Sigmoid colon (tissue), 7 donors: ENCODE data around the gene PIF1. TPM values are rescaled to one million over a fixed set of nuclear protein-coding genes. Genes with fewer than 3 reads are reported as not detected.

Source experiments
- DNase-seq: peaks from one replicate; pipeline ENCODE4 v3.0.0-alpha.2; 2019
- H3K27ac ChIP-seq, 4 donors: fragments of 200-600 bp; sonication (generic); one replicate each; pipeline ENCODE4 v1.5.1; 2016 to 2019; ENCODE audit warnings: mild to moderate bottlenecking in 1 of 4
- H3K27me3 ChIP-seq, 3 donors: fragments of 200-600 bp; sonication (generic); one replicate each; pipeline ENCODE4 v1.5.1; 2019; ENCODE audit warnings: mild to moderate bottlenecking in 1 of 3
- H3K36me3 ChIP-seq, 4 donors: fragments of 200-600 bp; sonication (generic); one replicate each; pipeline ENCODE4 v1.5.1; 2016 to 2019
- H3K4me1 ChIP-seq, 4 donors: fragments of 200-600 bp; sonication (generic); one replicate each; pipeline ENCODE4 v1.5.1; 2017 to 2019
- H3K4me3 ChIP-seq, 4 donors: fragments of 200-600 bp; sonication (generic); one replicate each; pipeline ENCODE4 v1.5.1; 2017 to 2019; ENCODE audit warnings: mild to moderate bottlenecking in 2 of 4, moderate library complexity in 1 of 4
- H3K9me3 ChIP-seq, 4 donors: fragments of 200-600 bp in 3 of 4; sonication (generic) in 3 of 4; one replicate each; pipeline versions ENCODE4 v1.5.1 to v1.6.1; 2013 to 2019
- CTCF ChIP-seq, 4 experiments: fragments of 450-650 bp in 3 of 4; fragments of 200-600 bp in 1 of 4; IDR thresholded peaks; one replicate each; pipeline ENCODE4 v1.5.1; 2016 to 2019; ENCODE audit warnings: antibody characterized with exemption in 4 of 4, mild to moderate bottlenecking in 3 of 4, moderate library complexity in 2 of 4
- EP300 ChIP-seq, 4 donors: sonication (generic); formaldehyde crosslinking; IDR thresholded peaks; one replicate each; pipeline ENCODE4 v1.6.1; 2017; ENCODE audit warnings: antibody characterized with exemption in 4 of 4
- POLR2A ChIP-seq, 2 donors: fragments of 450-650 bp; IDR thresholded peaks; one replicate each; pipeline ENCODE4 v1.6.1; 2016; ENCODE audit warnings: antibody characterized with exemption in 2 of 2, mild to moderate bottlenecking in 2 of 2, moderate library complexity in 2 of 2
- POLR2AphosphoS5 ChIP-seq, 4 donors: sonication (generic); formaldehyde crosslinking; IDR thresholded peaks; one replicate each; pipeline ENCODE4 v1.6.1; 2017; ENCODE audit warnings: antibody characterized with exemption in 4 of 4
- WGBS, 2 donors: extraction: QIAGEN DNeasy Blood & Tissue Kit; methylation state at CpG; one replicate each; pipeline ENCODE4 v1.1.7; 2013; 5-methylcytosine and 5-hydroxymethylcytosine counted together
- intact Hi-C: fragments of 100-400 bp; cut with DNase I; formaldehyde crosslinking; loops from one replicate; pipeline ENCODE4 v1.15.1; 2023
- polyA plus RNA-seq, 3 donors: library from polyadenylated mRNA; stranded (reverse); fragments of 200-250 nt; gene quantifications; one replicate each; pipeline ENCODE4 v1.2.3, GENCODE V29; 2013
- total RNA-seq, 4 donors: library from RNA; depleted of rRNA; stranded (reverse); fragments of >200 nt; gene quantifications; one replicate each; pipeline ENCODE4 v1.1.0, GENCODE V29; 2016
- donor health status: healthy with polysubstance abuse.
- donor health status: Bipolar disorder and iron deficiency.
- donor health status: healthy.

The PIF1 gene
- total and polyA plus RNA-seq, 7 donors = 0.69 to 12.9 (median 2.4) TPM

- peak overlapping the region; percentile 79 to 98 (median 87) for H3K27ac ChIP-seq
- TF ChIP-seq POLR2AphosphoS5 (IDR thresholded peaks at IDR 0.05) = no peak
- TF ChIP-seq CTCF (IDR thresholded peaks at IDR 0.05) = no peak
- TF ChIP-seq POLR2A (IDR thresholded peaks at IDR 0.05) = no peak
- TF ChIP-seq EP300 (IDR thresholded peaks at IDR 0.05) = no peak
- no peaks in the 10 kb centered on the region for H3K27me3 ChIP-seq
- intact Hi-C loops = no loop called here
- no peaks in the 10 kb centered on the region for H3K9me3 ChIP-seq
- H3K4me3 ChIP-seq = no peak overlapping the region
- peak; percentile 42 for DNase-seq
- peaks cover 0 to 96% (median 87%) of the 10 kb centered on the region in 4 donors for H3K4me1 ChIP-seq
- H3K36me3 ChIP-seq = peaks cover 5 to 47% (median 12%) of the 10 kb centered on the region in 4 donors
- 81 to 84% methylated on average over 7 of the region's 7 CpGs for WGBS, 2 donors
These were observed 29.9 kb upstream of the PIF1 start for GRCh38 chr15:64855205-64855975.

- 87 to 91% methylated on average over 3 of the region's 3 CpGs for WGBS, 2 donors
- peak; percentile 69 for DNase-seq
- H3K4me3 ChIP-seq = no peak overlapping the region
- no peaks in the 10 kb centered on the region for H3K27me3 ChIP-seq
- peaks cover 0 to 47% (median 6%) of the 10 kb centered on the region in 4 donors for H3K36me3 ChIP-seq
- no peak for TF ChIP-seq POLR2AphosphoS5 (IDR thresholded peaks at IDR 0.05)
- no peak for TF ChIP-seq POLR2A (IDR thresholded peaks at IDR 0.05)
- TF ChIP-seq EP300 (IDR thresholded peaks at IDR 0.05) = no peak
- no peak for TF ChIP-seq CTCF (IDR thresholded peaks at IDR 0.05)
- H3K9me3 ChIP-seq = no peaks in the 10 kb centered on the region
- intact Hi-C loops = no loop called here
- H3K4me1 ChIP-seq = peaks cover 0 to 99% (median 88%) of the 10 kb centered on the region in 4 donors
- H3K27ac ChIP-seq = peak overlapping the region; percentile 79 to 98 (median 87)
These were observed 29.1 kb upstream of the PIF1 start for GRCh38 chr15:64854526-64854925.

- Histone ChIP-seq H3K9me3 (no peaks in the 10 kb centered on the region), H3K4me1 (peaks cover 0 to 98% (median 87%) of the 10 kb centered on the region in 4 donors), H3K27ac (peak overlapping the region; percentile 79 to 98 (median 87)), H3K27me3 (no peaks in the 10 kb centered on the region), H3K36me3 (peaks cover 1 to 47% (median 7%) of the 10 kb centered on the region in 4 donors), H3K4me3 (no peak overlapping the region)
- intact Hi-C loops = no loop called here
- peak; percentile 65 for DNase-seq
- 72 to 83% methylated on average over 4 of the region's 4 CpGs for WGBS, 2 donors
- TF ChIP-seq POLR2AphosphoS5 (IDR thresholded peaks at IDR 0.05) (no peak), POLR2A (IDR thresholded peaks at IDR 0.05) (no peak), CTCF (IDR thresholded peaks at IDR 0.05) (no peak), EP300 (IDR thresholded peaks at IDR 0.05) (no peak)
These were observed 28.6 kb upstream of the PIF1 start for GRCh38 chr15:64854041-64854440.

GRCh38 chr15:64851503-64851840 is 26.0 kb upstream of the PIF1 start:
- DNase-seq = peak; percentile 84
- H3K27ac ChIP-seq = peak overlapping the region; percentile 81 to 98 (median 86)
- peaks cover 0 to 93% (median 82%) of the 10 kb centered on the region in 4 donors for H3K4me1 ChIP-seq
- intact Hi-C loops = no loop called here
- TF ChIP-seq POLR2AphosphoS5 (IDR thresholded peaks at IDR 0.05) (peak in 3 of 4 donors; percentile 45 to 58 (median 56)), EP300 (IDR thresholded peaks at IDR 0.05) (no peak)
- no peaks in the 10 kb centered on the region for H3K27me3 ChIP-seq
- H3K9me3 ChIP-seq = no peaks in the 10 kb centered on the region
- 68 to 79% methylated on average over 6 of the region's 6 CpGs for WGBS, 2 donors
- no peak overlapping the region for H3K4me3 ChIP-seq
- H3K36me3 ChIP-seq = peaks cover 9 to 57% (median 11%) of the 10 kb centered on the region in 4 donors

GRCh38 chr15:64850778-64851502 is 25.5 kb upstream of the PIF1 start:
- Histone ChIP-seq H3K4me3 (no peak overlapping the region), H3K4me1 (peaks cover 0 to 93% (median 82%) of the 10 kb centered on the region in 4 donors), H3K27ac (peak overlapping the region; percentile 81 to 98 (median 86)), H3K9me3 (no peaks in the 10 kb centered on the region), H3K36me3 (peaks cover 9 to 55% (median 11%) of the 10 kb centered on the region in 4 donors), H3K27me3 (no peaks in the 10 kb centered on the region)
- intact Hi-C loops = no loop called here
- 83 to 84% methylated on average over 4 of the region's 4 CpGs for WGBS, 2 donors
- TF ChIP-seq EP300 (IDR thresholded peaks at IDR 0.05) (no peak), CTCF (IDR thresholded peaks at IDR 0.05) (no peak)
- peak; percentile 47 for DNase-seq
